OCI-LY7 (cell line): ENCODE data around the gene GOLIM4.

Experiments
- CTCF ChIP-seq: fragments of 200-600 bp; sonication (generic); conservative IDR thresholded peaks from 2 replicates; pipeline ENCODE4 v1.5.1; 2014; ENCODE audit warnings: mild to moderate bottlenecking, antibody characterized with exemption, low read length, moderate library complexity, mixed read lengths
- EZH2phosphoT487 ChIP-seq: fragments of 200-600 bp; sonication (generic); IDR thresholded peaks from 2 replicates; pipeline ENCODE4 v1.6.1; 2018; ENCODE audit warnings: low read depth, borderline replicate concordance, mild to moderate bottlenecking, mixed run types, antibody characterized with exemption, low read length, moderate library complexity, mixed read lengths

DNA sequence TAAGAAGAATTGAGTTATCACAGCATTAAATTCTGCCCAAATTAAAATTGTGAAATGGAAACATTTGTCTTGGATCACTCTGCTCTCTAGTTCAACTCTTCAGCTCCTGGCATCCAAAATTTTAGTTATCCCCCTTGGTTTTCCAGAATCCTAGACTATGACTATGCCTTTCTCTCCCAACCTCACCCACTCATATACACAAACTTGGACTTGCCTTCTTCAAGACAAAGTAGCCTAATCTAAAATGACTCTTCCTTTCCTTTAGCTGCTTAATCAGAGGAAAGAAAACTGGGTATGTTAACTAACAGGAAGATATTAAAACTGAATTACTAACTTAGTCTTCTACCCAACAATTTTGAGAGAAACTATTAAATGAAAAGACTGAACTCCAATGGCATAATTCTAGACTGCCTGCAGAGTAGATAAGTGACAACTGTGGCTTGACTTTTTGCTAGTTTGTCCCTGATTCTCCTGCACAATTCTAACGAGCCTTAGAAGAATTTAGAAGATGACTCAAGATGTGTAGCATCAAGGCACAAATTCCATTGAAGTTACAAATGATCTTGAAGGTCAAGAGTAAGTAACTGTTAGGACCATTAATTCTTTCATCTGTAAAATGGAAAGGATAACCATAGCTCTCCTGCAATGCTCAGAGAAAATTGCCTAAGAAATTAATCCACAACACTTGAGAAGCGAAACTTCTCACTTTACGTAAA lies 5.2 kb upstream of the GOLIM4 start:
- TF ChIP-seq CTCF (no peak), EZH2phosphoT487 (no peak)
